Measurements from ENCODE around the gene MMP25.

- TF ChIP-seq CTCF (IDR thresholded peaks at IDR 0.05; ENCODE audit: poor library complexity) (no peak), EZH2phosphoT487 (IDR thresholded peaks at IDR 0.05; ENCODE audit: low read depth, severe bottlenecking, unreplicated experiment) (no peak), EZH2 (IDR thresholded peaks at IDR 0.05; ENCODE audit: borderline replicate concordance) (no peak)
Measured at GRCh38 chr16:3035289-3035971, 10.9 kb upstream of the MMP25 start.

Measured in hepatocyte (in vitro differentiated cells).